GM18951 (cell line): ENCODE data around the gene PACSIN1.

Experiments
- POLR2A ChIP-seq: IDR thresholded peaks from 4 replicates; pipeline ENCODE4 v1.6.1; 2011; ENCODE audit warnings: mild to moderate bottlenecking; ENCODE audit not compliant: insufficient read length, insufficient read depth; ENCODE audit errors: extremely low read depth
- in situ Hi-C: fragments of 300-500 bp; cut with MboI; formaldehyde crosslinking; loops from one replicate; pipeline ENCODE4 v1.12.0; 2022; ENCODE audit warnings: low sequenced_read_pairs, mixed read lengths, inconsistent platforms; ENCODE audit not compliant: unreplicated experiment

The PACSIN1 gene

DNA sequence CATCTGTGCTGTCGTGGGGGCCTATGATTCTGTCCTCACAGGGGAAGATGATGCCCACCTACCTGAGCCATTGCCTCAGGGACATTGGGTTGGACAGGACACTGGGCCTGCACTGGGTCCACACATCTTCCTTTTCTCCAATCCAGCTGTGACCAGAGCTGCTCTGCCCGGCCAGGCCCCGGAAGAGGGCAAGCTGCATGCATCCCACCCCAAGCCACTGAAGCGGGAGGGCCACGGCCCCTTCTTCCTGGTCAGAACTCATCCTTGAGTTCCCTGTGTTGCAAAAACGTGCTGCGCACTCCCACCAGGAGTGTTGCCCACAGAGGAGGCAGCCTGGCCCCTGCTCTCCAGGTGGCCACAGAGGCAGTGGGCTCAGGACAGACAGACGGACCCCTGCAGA, 52.1 kb downstream of the PACSIN1 start:
- in situ Hi-C loops: no loop called here
- TF ChIP-seq POLR2A: no peak

DNA sequence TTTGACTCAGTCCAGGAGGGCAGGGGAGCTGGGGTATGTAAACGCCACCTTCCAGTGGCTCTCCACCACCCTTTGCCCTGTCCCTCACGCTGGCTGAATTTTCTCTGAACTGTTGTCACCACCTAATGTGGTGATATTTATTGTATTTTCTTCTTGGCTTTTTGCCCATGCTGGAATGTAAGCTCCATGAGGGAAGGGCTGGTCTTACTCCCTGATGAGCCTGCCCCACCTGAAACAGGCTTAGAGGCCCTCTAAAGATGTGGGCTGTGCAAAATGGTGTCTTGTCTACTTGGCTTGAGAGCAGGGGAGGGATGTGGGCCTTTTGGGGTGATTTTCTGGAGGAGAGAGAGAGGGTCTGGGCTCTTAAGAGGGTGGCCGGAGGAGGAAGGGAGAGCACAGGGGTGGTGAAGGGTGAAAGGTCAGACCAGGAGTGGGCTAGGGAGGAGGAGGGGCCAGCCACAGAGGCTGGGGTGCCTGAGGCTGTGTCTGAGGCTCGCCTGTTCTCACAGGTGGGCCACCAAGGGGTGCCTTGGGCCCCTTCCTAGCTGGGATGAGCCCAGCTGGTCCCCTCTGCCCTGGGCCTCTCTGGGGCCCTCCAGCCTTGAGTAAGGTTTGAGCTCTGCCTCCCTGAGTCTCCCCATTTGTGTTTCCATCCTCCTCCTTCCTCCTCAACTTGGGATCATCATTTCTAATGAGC, 52.9 kb downstream of the PACSIN1 start:
- TF ChIP-seq POLR2A: no peak
- in situ Hi-C loops: no loop called here

DNA sequence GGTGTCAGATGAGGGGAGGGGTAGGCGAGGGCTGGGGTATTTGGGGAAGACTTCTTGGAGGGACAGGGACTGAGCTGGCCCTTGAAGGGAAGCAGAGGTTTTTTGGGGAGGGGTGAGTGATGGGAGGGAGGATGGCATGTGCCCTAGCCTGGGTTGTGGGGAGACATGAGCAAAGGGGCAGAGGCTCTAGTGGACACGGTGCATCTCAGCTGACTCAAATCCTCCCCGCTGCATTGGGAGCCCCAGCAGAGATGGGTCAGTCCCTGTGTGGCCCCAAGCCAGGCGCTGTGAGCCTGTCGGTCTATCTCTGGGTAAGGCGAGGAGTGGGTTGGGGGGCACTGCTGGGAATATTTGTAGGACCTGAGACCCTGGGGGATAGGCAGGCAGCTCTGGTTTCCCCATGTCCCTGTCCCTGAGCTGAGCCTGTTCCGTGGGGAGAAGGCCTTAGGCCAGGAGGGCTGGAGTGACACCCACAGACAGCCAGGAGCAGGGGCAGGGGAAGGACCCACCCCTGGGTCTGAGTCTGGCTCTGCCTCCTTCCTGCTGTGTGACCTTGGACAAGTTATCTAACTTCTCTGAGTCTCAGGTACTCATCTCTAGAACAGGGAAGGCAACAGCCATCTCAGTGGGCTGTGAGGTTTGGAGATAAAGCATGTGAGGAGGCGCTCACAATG, 54.2 kb downstream of the PACSIN1 start:
- TF ChIP-seq POLR2A: no peak
- in situ Hi-C loops: no loop called here

DNA sequence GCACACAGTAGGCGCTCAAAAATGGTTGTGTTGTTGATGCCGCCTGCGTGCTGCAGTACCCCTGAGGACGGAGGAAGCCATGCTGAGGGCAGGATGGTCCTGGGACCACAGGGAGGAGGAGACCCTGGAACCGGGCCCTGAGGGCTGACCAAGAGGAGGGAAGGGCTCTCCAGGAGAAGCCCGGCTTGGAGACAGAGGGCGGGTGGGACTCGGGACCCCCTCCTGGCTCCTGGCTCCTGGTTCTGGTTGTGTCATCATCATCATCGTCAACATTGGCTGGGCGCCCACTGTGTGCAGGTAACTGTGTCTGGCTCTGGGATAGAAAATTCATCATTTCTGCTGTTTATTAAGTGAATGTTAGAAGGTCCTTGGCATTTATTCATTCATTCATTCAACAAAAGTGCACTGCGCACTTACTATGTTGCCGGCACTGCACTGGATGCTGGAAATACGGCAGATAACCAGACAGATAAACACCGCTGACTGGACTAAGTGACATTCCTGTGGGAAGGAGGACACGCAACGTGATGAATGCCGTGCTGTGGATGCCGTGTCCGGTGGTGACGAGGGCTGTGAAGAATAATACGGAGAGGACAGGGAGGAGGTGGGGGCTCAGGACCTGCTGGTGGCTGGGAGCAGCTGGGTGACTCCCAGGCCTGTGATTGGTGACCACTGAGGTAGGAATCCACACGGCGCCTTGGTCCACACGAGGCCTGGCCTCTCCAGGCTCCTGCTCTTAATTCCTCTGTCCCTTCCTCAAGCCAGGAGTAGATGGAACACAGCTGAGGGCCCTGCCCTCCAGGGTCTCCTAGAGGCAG, 55.0 kb downstream of the PACSIN1 start:
- no peak for TF ChIP-seq POLR2A
- in situ Hi-C loops: no loop called here

DNA sequence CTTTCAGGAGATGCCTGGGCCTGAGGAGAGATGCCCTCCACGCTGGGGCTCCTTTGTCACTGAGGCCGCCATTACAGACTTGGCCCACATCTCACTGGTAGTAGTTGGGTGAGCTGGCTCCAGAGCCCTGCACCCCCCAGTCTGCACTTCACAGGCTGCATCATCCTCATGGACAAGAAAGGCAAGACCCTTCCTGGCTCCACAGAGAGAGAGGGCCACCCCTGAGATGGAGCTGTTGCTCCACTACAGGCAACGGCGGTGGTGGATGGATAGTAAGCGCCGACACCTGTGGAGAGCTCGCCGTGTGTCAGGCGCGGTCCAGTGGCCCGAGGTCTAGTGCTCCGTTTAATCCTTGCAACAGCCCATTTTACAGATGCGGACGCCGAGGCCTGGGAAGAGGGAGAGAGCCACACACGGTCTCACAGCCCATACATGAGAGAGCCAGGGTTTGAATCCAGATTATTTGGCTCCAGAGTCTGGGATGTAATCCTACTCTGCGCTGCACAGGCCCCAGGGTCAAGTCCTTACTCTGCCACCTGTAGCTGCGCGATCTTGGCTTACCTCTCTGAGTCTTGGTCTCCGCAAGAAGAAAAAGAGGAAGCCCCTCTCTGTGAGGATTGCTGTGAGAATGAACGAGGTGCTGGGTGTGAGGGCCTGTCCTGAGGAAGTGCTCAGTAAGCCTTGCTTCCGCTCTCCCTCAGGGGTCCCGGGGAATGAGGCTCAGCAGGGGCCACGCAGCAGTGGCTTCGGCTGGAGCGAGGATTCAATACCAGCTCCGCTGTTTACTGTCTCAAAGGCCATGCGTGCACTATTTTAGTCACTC, 55.8 kb downstream of the PACSIN1 start:
- no peak for TF ChIP-seq POLR2A
- in situ Hi-C loops: no loop called here

DNA sequence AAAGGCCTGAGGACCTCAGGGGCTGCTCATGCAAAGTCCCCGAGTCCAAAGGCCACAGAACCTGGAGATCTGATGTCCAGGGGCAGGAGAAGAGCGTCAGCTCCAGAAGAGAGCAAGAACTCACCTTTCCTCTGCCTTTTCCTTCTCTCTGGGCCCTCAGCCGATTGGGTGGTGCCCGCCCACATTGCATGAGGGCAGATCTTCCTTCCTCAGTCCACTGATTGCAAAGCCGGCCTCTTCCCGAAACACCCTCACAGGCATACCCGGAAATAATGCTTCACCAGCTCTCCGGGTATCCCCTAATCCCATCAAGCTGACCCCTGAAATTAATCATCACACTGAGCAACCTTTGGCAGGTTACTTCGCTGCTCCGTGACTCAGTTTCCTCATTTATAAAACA, 56.9 kb downstream of the PACSIN1 start:
- TF ChIP-seq POLR2A: no peak
- in situ Hi-C loops: no loop called here

DNA sequence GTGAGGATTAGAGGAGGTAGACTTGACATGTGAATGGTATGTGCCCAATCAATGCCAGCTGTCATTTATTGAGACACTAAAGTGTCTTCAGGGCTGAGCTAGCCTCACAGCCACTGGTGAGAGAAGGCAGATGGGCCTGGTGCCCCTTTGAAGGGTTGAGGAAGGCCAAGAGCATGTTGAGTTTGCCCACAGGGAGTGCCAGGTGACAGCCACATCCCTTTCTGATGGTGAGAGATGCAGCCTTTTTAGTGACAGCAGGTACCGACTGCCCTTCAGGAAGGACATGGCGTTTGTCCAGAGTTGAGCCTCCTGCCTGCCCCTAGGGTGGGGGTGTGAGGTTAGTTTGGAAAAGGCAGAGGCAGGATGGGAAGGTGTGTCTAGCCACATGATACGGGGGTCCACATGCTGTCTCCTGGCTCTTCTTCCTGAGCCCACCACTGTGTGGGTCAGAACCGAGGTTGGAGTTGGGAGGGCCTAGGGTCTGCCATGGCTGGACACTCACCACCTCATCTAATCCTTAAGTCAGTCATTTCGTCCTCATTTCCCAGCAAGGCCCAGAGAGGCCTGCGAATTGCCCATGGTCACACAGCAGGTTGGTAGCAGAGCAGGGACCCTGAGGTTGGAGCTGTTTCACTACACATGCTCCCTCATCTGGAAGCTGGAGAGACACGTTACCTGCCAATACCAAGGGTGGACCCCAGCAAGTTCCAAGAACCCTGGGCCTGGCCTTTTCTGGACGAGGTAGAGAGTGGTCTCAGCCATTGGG, 57.7 kb downstream of the PACSIN1 start:
- in situ Hi-C loops: no loop called here
- TF ChIP-seq POLR2A: no peak

DNA sequence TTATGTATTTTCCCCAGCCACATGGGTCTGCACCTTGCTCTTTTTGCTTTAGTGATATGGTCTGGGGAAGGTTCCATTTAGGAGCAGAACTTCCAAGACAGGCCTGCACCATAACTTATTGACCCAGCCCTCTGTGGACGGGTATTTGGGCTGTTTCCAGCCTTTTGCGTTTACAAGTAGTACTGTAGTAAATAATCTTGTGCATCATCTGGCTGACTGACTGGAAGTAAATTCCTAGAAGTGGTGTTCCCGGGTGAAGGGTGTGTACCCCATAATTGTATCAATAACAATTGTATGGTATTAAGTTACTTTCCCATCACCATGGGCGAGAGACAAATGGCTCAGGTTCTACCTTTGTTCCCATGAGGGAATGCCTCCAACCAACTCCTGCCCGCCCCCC, 58.6 kb downstream of the PACSIN1 start:
- TF ChIP-seq POLR2A: no peak
- in situ Hi-C loops: no loop called here

DNA sequence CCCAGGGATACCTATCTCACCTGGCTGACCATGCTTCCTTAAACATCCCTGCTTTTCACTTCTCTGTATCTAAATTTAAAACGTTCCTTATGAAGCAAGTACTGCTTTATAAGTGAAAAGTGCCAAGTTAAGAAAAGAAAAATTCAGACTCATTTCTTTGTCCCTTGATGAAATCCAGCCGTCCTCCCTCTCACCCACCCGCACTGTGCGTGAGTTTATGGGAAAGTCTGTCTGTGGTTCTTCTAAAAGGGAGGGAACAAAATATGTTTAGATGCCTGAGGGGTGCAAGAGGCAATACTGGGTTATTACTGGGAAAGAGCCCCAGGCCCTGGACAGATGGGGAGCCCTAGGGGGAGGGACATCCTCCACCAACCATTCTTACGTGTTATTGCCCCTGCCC, 59.1 kb downstream of the PACSIN1 start:
- in situ Hi-C loops: no loop called here
- TF ChIP-seq POLR2A: no peak

DNA sequence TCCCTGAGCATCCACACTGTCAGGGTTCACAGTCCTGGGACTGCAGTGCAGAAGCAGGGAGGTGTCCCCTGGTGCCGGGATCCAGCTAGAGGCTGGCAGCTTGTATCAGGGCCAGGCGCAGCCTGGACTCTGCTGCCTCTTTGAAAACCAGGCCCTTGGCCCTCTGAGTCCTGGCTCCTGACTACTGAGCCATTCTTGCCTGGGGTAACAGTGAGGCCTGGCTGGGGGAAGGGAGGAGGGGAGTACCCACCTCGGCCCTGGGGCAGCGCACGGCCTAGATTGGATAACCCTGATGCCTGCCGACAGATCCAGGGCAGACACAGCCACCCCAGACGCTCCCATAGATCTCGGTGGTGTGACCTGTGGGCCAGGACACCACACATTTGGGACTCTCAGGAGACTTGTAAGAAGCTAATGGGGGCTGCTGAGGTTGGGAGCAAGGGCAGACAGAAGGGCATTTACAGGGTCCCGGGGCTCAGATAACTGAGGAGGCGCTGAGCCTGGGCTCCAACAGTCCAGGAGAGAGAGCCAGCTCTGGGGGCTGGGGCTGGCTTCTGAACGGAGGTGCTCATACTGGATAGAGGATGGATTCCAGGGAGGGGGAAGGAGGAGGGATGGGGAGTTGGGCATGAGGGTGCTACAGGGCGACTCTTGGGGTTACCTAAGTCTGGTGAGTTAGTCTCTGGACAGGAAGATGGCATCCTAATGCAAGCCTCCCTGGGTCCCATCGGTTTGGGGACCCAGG, 59.7 kb downstream of the PACSIN1 start:
- in situ Hi-C loops: no loop called here
- TF ChIP-seq POLR2A: no peak

DNA sequence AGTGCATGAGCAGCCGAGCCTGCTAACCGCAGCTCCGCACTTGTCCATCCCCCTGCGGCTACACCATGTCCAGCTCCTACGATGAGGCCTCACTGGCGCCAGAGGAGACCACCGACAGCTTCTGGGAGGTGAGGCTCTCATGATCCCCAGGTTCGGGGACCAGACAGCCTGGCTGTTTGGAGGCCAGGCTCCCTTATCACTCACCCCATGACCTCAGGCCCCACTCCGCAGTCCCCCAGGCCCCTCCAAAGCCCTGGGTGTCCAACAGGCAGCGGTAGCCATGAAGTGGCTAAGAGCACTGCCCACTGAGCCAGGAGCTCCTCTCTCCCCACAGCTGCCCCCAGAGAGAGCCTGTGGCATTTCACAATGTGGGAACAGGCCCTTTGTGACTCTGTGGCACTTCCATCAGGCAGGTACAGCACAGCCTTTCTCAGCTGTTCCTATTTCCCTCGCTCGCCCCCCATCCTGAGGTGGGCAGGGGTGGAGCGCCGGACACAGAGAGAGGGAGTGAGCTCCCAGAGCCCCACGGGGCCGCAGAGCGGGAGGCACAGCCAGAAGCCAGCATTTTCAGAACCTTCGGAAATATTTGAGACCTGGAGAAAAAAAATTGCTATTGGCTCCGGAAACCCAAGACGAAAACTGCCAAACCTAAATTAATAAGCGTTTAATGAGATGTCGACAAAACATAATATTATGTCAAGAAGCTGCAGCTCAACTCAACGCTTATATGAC, 60.5 kb downstream of the PACSIN1 start:
- in situ Hi-C loops: no loop called here
- no peak for TF ChIP-seq POLR2A
